GM19324 (cell line): Measurements from ENCODE around the gene ZNF776.
"Not testable (repeated sequence)": the region's sequence is repeated elsewhere in the genome, so short reads cannot be mapped to it uniquely, and the experiment has no call there.

ENCODE experiments used
- ATAC-seq: cut with Tn5 transposase; IDR thresholded peaks from one replicate; pipeline ENCODE4 v1.9.1; 2021; ENCODE audit warnings: mild to moderate bottlenecking, moderate library complexity; ENCODE audit not compliant: unreplicated experiment, low FRiP score

ZNF776 gene

DNA sequence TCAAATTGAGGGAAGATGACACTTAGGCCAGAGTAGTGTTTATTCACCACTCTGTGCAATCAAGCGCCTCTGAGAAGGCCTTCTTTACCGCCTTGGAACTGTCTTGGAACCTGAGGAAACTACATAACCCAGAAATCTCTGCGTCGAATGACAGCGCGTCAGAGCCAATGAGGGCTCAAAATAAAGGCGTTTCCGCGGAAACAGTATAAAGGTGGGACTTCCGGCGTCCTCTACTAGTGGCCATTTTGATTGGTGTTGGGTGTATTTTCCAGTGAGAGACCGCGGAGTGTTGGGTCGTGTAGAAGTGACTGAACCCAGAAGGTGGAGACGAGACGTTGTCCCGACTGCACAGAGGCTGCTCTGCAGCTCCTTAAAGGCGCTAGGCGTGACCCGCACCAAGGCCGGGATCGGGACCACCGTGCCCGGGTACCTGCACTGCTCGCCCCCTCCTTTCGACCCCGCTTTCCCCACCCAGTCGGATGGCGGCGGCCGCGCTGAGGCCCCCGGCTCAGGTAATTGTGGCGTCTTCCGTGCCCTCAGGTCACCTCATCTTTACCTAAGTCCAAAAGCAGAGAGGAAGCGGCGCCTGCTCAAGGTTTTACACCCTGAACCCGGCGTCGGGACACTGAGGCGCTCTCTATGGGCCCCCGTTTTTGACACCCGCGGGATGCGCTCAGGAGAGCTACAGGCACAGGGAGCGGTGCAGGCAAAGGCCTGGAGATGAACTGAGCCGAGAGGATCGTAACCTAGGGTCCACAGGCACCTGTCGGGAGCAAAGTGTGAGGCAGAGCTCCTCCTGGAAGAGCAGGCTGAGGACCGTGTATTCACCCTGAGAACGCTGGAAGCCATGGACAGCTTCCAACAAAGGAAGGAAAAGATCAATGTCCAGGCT is at the start of gene ZNF776:
Gene ZNF776, plus strand, starts transcription at position 236 of the 892 bp plus-strand sequence. Its CDS starts 244 bp downstream, at position 480.
- ATAC-seq = peak; percentile 85

DNA sequence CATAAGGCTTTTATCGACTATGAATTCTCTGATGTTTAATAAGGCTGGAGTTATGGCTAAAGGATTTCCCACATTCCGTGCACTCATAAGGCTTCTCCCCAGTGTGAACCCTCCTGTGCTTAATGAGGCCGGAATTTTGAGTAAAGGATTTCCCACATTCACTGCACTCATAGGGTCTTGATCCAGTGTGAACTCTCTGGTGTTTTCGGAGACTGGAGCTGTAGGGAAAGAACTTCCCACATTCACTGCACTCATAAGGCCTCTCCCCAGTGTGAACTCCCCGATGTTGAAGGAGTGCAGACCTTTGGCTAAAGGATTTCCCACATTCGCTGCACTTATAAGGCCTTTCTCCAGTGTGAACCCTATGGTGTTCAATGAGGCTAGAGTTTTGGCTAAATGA is 45.0 kb upstream of the ZNF776 start:
- no peak for ATAC-seq

DNA sequence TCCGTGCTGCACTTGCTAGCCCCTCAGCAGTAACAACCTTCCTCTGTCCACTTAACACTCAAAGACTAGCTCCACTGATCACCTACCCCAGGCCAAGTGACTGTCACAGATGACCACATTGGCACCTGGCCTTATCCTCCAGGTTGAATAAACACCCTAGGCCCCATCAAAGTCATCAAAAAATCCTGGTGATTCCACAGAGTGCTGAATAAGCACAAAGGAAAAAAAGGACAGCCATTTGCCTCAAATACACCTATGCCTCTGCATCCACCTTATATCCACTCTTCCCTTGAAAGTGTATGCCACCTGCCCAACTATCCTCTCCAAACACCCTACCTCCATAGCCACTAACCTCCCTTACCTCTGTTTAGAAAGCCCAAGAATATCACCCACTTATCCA is 40.3 kb upstream of the ZNF776 start:
- no peak for ATAC-seq

- no peak for ATAC-seq
Measured at GRCh38 chr19:57708641-57709361, 37.8 kb upstream of the ZNF776 start, which contains the start of gene ZNF154. Gene ZNF154, minus strand, starts transcription at chr19:57709204. Its CDS starts 233 bp downstream, at chr19:57708971.

DNA sequence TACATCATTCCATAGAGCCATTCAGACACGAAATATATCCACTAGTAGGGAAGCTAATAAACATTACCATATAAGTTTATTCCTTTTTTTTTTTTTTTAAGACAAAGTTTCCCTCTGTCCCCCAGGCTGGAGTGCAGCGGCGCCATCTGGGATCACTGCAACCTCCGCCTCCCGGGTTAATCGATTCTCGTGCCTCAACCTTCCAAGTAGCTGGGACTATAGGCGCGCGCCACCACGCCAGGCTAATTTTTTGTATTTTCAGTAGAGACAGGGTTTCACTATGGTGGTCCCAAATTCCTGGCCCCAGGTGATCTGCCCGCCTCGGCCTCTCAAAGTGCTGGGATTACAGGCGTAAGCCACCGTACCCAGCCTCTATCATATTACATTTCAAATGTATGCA is 37.0 kb upstream of the ZNF776 start:
- no peak for ATAC-seq

DNA sequence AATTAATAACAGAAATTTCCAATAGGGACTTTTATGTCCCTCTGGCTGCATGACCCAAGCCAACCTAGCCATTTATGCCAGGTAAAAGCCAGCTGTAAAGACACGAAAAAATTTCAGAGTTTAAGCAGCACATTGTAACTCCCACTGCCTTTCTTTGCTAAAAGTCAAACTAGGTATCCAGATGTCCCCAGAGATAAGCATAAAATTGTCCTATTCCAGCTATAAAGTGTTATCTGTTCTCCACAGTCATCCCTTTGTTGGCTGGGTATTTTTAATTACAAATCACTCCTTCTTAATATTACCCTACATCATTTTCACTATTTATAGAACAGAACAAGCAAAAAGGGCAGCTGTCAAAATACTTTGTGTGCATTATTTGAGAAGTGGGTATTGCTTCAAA is 34.4 kb upstream of the ZNF776 start:
- no peak for ATAC-seq

DNA sequence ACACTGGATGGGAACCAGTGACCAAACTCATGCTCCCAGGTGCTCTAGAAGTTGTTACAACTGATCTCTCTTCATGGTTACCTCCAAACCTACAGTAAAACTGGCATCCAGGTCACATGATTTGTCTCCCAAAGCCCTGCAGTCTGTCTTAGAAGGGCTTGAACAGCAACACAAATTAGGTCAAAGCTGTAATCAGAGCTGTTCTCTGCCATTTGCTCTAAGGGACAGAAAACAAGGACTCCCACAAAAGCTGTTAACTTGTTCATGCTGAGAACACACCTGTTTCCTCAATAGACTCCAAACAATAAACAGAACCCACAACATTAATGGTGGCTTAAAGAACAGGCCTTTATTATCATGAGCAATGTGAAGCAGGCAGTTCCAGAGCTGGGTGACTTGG is 27.2 kb upstream of the ZNF776 start:
- no peak for ATAC-seq

DNA sequence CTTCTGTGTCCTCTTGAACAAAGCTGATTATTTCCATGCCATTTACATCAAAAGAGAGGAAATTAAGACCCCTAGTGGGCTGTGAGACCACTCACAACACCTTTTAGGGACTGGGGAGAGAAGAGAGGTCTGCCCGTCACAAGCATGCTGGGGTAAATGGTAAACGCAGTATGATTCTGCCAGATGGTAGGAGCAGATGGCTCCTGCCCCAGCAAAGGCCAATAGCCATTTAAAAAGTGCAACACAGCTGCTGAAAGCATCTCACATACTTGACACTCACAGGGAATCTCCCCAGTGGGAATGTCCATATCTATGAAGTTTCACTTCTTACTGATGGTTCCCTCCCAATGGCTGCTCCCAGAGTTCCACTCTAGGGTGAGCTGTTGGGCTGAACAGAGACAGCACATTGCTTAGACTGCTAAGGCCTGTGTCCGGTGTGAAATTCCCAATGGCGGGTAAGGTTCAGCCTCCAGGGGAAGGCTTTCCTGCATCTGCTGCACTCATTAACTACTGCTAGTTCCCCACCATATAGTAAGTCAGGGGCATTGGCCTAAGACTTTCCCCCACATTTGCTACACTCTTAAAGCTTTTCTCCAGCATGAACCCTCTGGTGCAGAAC is 26.6 kb upstream of the ZNF776 start:
- ATAC-seq = no peak

GRCh38 chr19:57720878-57721277 is 25.7 kb upstream of the ZNF776 start:
- no peak for ATAC-seq

DNA sequence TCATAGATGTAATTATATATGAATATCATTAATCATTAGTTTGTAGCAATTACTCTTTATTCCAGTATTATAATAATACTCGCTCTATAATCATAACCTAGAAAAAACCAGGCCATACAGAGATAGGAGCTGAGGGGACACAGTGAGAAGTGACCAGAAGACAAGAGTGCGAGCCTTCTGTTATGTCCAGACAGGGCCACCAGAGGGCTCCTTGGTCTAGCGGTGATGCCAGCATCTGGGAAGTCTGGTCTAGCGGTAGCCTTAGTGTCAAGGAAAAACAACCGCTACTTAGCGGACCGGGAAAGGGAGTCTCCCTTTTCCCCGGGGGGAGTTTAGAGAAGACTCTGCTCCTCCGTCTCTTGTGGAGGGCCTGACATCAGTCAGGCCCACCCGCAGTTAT is 8.3 kb upstream of the ZNF776 start:
- ATAC-seq = not testable (repeated sequence)

GRCh38 chr19:57738770-57739169 is 7.8 kb upstream of the ZNF776 start:
- not testable (repeated sequence) for ATAC-seq

DNA sequence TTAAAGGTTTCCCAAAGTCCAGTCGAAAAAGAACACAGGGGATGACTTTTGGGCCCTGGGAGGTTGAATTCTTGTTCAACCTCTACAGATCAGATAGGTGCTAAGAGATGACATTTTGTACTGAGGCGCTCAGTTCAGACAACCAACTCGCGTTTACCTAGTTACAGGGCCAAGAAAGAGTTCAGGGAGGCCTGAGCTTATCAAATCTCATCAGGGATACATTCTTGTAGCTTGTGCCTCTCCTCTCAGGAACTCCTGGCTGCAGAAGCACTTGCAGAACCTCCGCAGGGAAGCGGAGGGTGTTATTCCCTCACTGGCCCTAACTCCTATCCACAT is 825 bp downstream of the ZNF776 start:
- ATAC-seq = no peak

DNA sequence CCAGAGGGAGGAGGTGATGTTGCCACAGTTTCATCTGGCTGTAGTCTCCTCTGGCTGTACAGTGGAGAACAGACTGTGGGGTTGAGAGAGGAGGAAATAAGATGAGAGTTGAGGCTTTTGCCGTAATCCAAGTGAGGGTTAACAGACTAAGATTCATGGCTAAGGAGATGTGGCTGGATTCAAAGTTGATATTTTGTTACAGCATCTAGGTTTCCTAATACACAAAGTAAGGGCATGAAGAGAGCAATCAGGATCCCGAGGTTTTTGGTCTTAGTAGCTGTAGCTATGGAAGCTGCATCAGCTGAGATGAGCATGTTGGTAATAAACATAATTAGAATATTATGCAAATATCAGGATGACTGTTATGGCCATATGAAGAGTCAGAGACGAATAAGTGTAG is 1.4 kb downstream of the ZNF776 start:
- ATAC-seq = no peak

DNA sequence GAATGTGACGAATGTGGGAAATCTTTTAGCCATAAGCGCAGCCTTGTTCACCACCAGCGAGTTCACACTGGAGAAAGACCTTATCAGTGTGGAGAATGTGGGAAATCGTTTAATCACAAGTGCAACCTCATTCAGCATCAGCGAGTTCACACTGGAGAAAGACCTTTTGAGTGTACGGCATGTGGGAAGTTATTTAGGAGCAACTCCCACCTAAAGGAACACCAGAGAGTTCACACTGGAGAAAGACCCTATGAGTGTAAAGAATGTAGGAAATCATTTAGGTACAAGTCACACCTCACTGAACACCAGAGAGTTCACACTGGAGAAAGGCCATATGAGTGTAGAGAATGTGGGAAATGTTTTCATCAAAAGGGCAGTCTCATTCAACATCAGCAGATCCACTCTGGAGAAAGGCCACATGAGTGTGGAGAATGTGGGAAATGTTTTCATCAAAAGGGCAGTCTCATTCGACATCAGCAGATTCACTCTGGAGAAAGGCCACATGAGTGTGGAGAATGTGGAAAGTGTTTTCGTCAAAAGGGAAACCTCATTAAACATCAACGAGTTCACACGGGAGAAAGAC is 7.6 kb downstream of the ZNF776 start:
- ATAC-seq = no peak

- ATAC-seq = no peak
Measured at GRCh38 chr19:57755031-57755430, 8.4 kb downstream of the ZNF776 start.

DNA sequence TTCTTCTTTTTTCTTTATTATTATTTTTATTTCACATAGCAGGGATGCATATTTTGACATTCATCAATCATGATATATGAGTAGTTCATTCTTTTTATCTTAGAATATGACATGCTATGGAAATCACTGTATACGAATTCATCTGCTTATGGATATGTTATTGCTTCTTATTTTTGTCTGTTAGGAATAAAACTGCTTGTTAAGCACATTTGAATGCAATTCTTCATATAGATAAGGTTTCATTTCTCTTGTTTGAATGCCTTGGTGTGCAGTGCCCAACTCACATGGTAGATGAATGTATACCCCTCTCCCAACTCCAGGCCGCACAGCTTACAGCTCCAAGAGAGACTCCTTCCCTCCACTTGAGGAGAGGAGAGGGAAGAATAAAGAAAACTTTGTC is 11.3 kb downstream of the ZNF776 start:
- ATAC-seq = no peak

DNA sequence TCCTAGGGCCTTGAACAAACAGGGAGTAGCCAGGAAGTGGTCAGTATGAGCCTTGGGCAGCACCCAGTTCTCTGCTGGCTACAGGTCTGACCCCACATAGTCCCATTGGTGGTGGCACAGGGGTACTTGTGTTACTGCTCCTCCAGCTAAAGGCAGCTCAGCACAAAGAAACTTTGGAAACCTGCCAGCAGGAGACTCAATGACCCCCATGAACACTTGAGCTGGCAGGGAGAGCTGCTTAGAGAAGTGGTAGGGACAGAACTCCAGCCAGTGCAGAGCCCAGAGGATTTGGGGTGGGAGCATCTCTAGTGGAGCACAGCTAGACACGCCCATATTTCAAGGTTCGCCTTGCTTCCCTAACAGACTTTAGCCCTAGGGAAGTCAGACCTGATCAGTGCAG is 12.5 kb downstream of the ZNF776 start:
- no peak for ATAC-seq

GRCh38 chr19:57769345-57770131 is 22.9 kb downstream of the ZNF776 start, which contains the start of gene ZNF586:
Gene ZNF586, plus strand, starts transcription at chr19:57769676. Its CDS starts 167 bp downstream, at chr19:57769843.
- peak; percentile 98 for ATAC-seq

GRCh38 chr19:57771417-57771816 is 24.8 kb downstream of the ZNF776 start:
- ATAC-seq = no peak

DNA sequence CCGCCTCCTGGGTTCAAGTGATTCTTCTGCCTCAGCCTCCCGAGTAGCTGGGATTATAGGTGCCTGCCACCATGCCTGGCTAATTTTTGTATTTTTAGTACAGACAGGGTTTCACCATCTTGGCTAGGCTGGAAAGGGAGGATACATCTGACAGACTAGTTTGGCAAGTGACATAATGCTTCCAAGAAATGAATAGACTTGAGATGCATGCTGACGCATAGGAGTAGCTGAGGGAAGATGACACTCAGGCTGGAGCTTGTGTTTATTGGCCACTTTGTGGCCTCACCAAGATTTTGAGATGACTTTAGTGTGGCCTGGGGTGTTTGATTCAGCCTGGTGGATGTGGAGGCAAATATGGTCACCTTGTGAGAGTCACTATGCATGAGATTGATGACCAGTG is 26.9 kb downstream of the ZNF776 start:
- no peak for ATAC-seq
